Erythroblast (primary cell): ENCODE data around the gene NRXN3.

Source experiments
- GATA1 ChIP-seq: IDR thresholded peaks from 2 replicates; pipeline ENCODE4 v1.6.1; 2011; ENCODE audit warnings: low read depth, mild to moderate bottlenecking, control low read depth, low read length, moderate library complexity
- POLR2A ChIP-seq: IDR thresholded peaks from 2 replicates; pipeline ENCODE4 v1.6.1; 2011; ENCODE audit warnings: mild to moderate bottlenecking, low read length

- TF ChIP-seq POLR2A (no peak), GATA1 (no peak)
These were observed 1666.4 kb downstream of the NRXN3 start for GRCh38 chr14:79836577-79836976.
